Activated CD4-positive, CD25-positive, alpha-beta regulatory T cell treated with anti-CD3 and anti-CD28 coated beads, Interleukin-2, amount 50 U/mL, for 24 hours (primary cell): ENCODE data around the gene ZWILCH.
"Not testable (repeated sequence)": the region's sequence is repeated elsewhere in the genome, so short reads cannot be mapped to it uniquely, and the experiment has no call there.

ENCODE experiments used
- ATAC-seq, 2 donors: fragments of 150-1000 bp; cut with Tn5 transposase; one replicate each; pipeline ENCODE4 v1.10.0; 2021; ENCODE audit warnings: mild to moderate bottlenecking in 1 of 2, moderate library complexity in 1 of 2

Gene ZWILCH

GRCh38 chr15:66586155-66586976 is 81.2 kb downstream of the ZWILCH start:
- ATAC-seq: no peak

GRCh38 chr15:66587020-66587419 is 81.9 kb downstream of the ZWILCH start:
- ATAC-seq: no peak

GRCh38 chr15:66587749-66588148 is 82.6 kb downstream of the ZWILCH start:
- ATAC-seq: no peak

GRCh38 chr15:66588537-66588936 is 83.4 kb downstream of the ZWILCH start:
- ATAC-seq: no peak

- no peak for ATAC-seq
Measured at GRCh38 chr15:66588971-66589370, 83.8 kb downstream of the ZWILCH start.

- ATAC-seq: not testable (repeated sequence)
Measured at GRCh38 chr15:66589429-66589828, 84.3 kb downstream of the ZWILCH start.

GRCh38 chr15:66590435-66590834 is 85.3 kb downstream of the ZWILCH start:
- no peak for ATAC-seq

- ATAC-seq: no peak
Measured at GRCh38 chr15:66591322-66591862, 86.3 kb downstream of the ZWILCH start.

- ATAC-seq: no peak
Measured at GRCh38 chr15:66592505-66593218, 87.5 kb downstream of the ZWILCH start.

- ATAC-seq: peak in 1 of 2 donors; percentile 13
Measured at GRCh38 chr15:66593219-66593780, 88.2 kb downstream of the ZWILCH start.

- no peak for ATAC-seq
Measured at GRCh38 chr15:66594344-66594743, 89.2 kb downstream of the ZWILCH start.

GRCh38 chr15:66594836-66595235 is 89.7 kb downstream of the ZWILCH start:
- no peak for ATAC-seq

GRCh38 chr15:66595332-66595731 is 90.2 kb downstream of the ZWILCH start:
- no peak for ATAC-seq

- no peak for ATAC-seq
Measured at GRCh38 chr15:66595931-66596545, 90.9 kb downstream of the ZWILCH start.

GRCh38 chr15:66598095-66598815 is 93.1 kb downstream of the ZWILCH start:
- ATAC-seq: no peak
